Stimulated activated CD8-positive, alpha-beta memory T cell treated with anti-CD3 and anti-CD28 coated beads, Interleukin-2, amount 100 ng/mL, for 1 hour (primary cell): Measurements from ENCODE around the gene AGAP1.

Source experiments
- DNase-seq, 2 donors: peaks; one replicate each; pipeline ENCODE4 v3.0.0-alpha.2; 2020; ENCODE audit warnings: low read depth in 2 of 2

Gene AGAP1

DNA sequence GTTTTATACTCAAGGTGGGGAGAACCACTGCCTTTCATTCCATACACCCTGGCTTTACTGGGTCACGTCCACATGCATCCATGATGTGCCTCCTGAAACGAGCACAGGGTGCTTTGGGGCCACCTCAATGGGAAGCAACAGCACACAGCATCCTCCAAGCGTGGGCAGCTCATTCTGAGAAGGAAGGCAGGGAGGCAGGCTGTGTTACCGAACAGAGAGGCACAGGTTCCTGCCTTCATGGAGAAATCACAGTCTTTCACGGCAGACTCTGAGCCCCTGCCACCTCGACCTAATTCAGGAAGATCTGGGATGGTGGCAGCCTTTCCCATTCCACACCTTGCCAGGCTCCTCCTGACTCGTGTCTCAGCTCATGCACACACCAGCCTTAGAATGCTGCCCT is 544.3 kb downstream of the AGAP1 start:
- no peak for DNase-seq

DNA sequence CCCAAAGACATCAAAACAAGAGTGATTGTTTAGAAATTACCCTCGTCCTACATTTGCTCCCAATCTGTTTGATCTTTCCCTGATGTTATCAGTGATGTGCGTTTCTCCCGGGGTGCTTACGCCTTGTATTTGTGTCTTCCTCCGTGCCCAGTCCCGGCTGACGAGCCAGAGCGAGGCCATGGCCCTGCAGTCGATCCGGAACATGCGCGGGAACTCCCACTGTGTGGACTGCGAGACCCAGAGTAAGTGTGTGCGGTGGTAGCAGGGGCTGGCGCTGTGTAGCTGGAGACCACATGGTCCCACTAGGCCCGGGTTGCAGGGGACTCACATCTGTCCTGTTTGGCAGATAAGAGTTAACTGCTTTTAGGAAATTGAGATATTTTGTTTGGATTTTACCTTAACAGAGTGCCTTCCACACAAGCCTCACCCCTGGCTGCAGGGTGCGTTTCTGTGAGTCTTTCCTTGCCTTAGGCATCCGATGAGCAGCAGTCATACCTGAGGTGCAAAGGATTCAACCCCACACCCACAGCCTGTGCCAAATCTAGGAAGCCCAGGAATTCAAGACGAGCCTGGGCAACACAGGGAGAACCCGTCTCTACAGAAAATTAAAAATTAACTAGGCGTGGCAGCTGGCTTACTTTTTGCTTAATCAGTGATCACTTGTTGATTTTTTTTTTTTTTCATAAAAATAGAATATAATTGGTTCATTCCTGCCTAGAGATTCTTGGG is 546.9 kb downstream of the AGAP1 start:
- DNase-seq: no peak

DNA sequence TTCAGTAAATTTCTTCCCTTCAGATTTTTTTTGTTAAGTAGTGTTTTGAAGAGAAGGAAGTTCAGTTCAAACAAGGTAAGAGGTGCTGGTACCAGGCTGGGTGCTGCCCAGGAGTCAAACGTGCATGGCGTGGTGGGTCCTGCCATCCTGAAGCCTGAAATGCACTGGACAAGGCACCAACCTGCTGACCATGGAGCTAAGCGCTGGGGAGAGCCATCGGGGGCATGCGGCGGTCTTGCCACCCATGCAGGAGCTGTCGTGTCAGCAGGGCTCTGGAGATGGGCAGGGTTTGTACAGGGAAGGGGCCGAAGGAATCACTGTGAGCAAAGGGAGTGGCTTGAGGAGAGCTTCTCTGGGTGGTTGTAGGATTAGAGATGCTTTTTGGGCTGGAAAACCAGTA is 547.8 kb downstream of the AGAP1 start:
- DNase-seq: no peak

DNA sequence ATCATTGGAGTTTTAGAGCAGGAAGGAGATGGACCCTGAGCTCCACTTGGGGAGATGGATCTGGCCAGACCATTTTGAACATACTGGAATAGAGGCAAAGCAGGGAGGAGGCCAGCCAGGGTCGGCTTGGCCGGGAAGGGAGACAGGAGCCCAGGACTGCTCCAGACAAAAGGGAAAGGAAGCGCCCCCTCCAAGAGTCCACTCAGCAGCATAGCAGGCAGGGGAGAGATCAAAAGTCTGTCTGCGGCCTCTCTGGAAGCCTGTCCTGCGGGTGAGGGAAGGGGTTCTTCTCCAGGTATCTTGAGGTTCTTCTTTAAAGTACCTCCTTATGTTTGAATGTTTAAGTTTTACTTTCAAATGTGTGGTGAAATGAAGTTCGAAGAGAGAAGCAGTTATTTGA is 548.2 kb downstream of the AGAP1 start:
- DNase-seq: no peak

DNA sequence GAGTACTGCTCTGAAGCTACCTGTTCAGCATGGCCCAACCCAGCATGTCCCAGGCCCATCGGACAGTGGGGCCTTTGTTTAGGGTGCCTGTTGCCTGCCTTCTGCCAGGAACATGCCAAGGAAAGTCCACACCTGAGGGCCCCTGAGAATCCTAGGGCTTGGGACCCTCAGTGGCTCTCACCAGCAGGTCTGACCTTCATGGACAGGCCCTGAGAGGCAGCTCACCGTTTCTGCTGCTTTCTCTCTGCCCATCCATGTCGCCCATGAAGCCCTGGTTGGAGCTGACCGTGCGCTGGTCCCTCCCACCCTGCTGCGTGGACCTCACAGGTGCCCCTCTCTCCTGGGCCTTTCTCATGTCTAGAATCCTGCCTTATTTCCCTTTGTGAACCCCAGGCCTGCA is 550.3 kb downstream of the AGAP1 start:
- DNase-seq: no peak

DNA sequence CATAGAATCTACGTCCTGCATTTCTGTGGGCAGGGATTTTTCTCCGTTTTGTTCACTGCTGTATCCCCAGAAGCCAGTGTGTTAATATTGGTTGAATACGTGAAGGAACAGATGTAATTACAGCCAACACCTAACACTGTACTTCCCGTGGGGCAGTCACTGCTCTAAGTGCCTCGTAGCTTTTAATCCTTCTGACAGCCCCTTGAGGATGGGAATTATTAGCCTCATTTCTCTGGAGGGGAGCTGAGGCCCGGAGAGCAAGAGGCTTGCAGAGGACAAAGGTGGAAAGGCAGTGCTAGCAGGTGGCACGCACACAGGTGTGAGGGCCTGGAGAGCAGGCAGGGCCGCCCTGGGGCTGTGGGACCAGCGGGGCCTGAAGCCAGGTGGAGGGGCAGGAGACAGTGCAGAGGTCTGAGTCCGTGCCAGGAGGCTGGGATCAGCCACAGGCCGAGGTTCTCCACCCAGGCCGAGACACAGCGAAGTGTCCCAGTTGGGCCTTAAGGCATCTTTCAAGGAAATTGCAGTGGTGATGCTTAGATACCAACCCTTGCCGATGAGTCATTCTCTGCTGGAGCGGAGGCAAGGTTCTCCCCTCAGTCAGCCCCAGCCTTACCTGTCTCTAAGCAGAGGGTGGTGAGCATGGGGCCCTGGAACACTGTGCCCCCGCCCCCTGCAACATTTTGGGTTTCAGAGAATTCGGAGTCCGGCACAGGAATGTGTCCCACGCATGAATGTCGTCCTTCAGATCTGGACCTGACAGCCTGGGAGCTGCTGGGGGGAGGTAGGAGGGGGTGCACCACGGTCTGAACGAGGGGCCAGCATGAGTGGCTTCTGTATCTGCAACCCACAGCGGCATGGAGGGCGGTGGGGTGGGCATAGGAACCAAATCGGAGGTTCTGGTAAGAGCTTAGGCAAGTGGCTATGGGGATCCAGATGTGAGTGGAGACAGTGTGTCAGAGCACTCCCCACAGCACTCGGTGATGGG is 551.7 kb downstream of the AGAP1 start:
- no peak for DNase-seq

DNA sequence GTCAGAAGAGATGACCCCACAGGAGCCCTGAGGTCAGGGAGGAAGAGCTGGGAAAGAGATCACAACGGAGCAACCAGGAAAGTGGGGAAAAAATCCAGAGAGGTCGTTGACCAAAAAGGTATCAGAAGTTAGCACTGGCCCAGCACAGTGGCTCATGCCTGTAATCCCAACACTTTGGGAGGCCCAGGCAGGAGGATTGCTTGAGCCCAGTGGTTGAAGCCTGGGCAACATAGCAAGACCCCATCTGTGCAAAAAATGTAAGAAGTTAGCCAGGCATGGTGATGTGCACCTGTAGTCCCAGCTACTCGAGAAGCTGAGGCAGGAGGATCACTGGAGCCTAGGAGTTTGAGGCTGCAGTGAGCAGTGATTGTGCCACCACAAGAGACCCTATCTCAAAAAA is 552.9 kb downstream of the AGAP1 start:
- DNase-seq: no peak

DNA sequence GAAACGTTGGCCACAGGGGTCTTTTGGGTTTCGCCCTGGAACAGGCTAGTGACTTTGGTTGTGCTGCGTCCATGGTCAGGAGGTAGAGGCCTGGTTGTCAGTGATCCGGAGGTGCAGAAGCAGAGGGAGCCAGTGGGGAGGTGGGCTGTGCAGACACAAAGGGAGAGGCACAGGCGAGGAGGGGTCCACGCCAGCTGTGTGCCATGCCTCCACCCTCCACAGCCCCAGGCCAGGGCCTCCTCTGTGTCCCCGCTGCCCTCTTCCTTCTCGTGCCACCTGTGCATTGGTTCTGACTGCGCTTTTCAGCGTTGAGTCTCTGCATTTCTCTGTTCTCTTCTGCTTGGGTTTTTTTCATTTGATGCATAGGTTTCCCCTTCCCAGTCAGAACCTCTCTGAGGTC is 553.3 kb downstream of the AGAP1 start:
- DNase-seq: no peak

DNA sequence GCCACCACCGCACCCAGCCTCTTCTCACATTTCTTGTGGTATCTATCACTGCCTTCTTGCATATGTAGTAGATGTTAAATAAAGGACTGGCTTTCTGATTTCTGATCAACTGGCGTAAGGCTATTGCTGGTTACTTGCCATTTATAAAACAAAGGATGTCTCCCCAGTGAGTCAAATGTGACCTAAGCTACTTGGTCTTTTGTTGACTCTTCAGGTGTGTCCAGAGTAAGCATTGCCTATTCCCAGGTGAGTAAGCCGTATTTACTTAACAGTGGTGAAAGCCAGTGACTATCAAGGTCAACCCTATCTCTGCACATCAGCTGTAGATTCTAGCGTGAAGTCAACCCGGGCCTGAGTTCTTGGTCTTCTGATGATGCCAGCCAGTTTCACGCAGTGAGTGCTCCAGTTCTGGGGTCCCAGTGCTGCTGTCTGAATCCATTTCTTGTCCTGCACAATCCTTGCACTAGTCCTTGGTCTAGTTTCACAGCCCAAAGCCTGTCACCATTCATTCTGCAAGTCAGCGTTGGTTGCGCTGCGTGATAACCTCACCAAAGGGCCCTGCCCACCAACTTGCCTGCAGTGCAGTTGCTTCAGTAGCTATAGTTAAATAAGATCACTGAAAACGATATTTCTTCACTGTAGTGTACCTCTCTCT is 554.2 kb downstream of the AGAP1 start:
- DNase-seq: no peak

DNA sequence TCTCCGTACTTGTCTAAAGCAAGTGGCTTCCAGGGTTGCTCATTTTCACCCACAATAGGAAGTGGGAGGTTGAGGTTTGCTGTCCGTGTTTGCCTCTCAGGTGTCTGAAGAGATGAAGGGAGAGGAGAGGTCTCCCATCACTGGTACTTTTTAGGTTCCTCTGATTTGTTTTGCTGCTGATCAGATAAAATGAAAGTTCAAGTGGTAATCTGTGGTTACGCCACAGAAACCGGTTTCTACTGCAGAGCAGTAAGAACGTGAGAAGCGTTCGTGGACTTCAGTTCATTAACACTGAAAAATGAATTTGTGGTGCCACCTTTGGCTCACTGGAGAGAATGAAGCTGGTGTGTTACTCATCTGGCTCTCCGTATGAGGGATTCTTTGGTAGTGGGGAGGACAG is 556.1 kb downstream of the AGAP1 start:
- DNase-seq: no peak

DNA sequence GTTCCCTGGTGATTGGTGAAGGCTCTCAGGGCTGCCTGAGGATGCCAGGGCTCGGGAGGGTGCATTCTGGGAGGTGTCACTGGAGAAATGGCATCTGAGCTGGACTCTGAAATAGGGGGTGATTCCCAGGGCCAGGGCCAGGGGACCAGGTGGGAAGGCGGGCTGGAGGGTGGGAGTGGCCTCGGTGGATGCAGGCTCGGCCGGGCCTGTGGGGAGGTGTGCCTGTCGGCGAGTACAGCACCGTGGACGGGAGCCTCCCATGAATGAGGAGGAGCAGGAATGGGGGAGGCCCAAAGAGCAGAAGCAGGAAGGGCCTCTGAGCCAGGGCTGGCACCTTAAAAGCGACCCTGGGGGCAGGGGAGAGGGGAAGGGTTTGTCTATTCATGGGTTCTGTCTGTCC is 557.5 kb downstream of the AGAP1 start:
- DNase-seq: no peak

DNA sequence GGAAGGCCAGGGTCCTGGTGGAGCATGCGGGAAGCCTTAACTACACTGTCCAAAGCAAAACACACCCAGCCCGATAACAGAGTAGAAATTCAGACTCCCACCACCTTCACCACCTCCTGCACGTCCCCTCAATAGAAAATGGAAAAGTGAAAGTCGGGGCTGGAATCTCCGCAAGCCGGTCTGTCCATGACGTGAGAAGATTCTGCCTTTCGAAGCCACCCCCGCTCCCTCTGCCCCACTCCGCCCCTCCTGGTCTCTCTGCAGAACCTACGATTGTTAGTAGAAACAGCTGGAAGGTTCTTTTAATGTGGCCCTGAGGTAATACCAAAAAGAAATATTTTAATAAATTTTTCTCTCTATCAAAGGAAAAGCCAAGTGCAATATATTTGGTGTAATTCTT is 558.0 kb downstream of the AGAP1 start:
- DNase-seq: no peak

DNA sequence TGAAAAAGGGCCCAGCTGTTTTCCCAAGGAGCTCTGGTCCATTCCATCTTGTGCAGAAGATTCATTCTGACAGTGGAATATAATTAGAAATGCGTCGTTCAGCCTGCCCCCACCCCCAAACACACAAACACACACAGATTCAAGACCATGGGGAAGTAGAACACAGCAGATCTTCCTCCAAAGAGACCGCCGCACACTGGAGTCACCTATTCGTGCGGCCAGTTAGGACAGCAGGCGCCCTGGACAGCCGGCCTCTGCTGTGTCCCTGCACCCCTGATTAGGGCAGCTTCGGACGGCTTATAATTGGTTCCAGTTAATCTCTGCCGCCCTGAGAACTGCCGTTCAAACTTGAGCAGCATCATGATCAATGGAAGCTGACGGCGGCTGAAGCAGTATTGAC is 558.4 kb downstream of the AGAP1 start:
- DNase-seq: no peak

DNA sequence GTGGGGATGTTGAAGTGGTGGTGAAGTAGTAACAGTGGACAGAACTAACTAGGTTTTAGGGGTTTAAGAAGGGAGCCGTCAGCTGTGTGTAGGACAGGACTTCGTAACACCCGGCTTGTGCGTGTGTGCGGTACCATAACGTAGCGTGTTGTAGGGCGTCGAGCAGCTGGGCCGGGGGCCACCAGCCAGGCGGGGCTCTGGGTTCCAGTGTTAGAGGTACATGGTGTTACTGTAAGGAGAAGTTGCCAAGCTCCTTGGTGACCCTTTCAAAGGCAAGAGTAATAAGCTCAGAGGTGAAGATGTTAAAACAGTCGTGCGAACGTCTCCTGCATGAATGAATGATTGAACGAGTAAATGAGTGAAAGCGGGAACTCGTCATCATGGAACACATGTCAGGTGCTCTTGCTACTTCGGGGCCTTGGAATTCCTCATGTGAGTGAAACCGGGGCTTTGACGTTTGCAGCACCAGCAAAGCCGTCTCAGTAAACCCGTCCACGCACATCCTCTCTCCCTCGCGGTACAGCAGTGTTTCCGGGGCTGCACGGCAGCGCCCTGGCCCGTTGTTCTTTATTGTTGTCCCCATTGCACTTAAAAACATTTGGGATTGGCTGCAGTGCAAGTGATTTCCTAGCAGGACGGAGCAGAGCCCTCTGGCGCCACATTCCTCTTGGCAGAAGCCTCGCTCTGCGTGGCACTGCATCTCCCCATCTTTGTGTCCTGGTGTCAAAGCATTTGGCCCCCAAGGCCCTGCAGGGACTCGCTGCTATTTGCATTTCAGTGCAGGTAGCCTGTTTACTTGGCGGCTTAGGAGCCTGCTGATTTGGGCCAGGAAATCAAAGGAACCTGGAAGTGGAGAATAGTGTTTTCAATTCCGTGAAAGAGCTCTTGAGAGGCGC is 559.3 kb downstream of the AGAP1 start:
- DNase-seq: no peak

DNA sequence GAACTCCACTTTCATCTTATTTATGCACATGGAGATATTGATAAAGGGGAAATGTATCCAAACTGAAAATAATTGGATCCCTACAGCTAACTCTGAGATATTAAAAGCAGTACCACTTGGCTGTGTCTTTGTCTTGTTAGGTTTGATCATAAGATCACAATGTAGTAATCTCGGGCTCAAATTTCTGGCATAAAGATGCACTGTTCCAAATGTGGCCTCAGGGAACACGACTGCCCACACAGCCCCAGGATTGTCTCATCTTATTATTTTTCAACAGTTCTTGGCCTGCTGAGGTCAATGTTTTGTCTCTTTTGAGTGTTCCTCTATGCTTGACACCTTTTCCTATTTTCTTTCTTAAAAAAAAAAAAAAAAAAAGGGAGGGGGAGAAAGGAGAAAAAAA is 560.3 kb downstream of the AGAP1 start:
- DNase-seq: no peak

DNA sequence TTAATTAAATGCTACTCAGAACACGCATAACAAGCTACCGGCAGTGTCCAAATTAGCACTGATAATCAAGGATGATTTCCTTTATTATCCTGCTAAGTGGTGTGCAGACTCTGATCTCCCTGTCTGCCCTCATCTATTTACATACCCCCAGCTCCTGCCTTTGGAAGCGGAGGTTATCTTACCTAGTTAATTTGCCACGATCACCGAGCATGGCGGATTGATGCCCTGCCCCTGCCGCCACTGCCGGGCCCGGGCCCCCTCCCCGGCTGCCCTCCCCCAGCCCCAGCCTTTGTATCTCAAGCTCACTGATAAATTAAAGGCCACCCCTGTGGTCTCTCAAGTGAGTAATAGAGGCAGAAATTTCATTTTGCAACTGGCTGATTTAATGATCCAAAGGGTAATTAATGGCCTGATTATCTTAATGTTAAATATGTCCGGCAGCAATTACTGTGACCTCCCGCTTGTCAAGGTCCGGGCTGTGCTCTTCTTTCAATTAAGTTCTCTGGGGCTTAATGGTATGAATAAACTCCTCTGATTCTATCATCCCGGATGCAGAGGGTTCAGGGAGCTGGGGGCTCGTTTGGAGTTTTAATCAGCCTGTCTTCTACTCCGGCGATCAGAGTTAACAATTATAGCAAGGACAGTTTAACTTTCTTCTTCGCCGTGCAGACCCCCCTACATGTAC is 560.9 kb downstream of the AGAP1 start:
- DNase-seq: no peak

DNA sequence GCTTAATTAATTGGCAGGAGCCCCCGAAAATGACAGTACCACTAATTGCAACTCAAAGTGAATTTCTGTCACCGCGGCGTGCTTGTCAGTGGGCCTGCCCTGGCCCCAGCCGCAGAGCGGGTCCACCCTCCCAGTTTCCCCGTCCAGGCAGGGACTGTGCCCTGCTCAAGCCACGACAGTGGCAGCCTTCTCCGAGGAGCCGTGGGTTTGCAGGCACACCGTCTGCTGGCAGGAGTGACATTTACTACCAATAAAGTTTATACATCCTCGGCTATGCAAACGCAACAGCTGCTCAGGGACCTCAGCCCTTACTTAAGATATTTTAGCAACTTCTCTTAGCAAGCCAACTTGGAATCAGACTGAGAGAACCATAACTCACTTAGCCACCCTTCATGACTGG is 561.6 kb downstream of the AGAP1 start:
- no peak for DNase-seq

DNA sequence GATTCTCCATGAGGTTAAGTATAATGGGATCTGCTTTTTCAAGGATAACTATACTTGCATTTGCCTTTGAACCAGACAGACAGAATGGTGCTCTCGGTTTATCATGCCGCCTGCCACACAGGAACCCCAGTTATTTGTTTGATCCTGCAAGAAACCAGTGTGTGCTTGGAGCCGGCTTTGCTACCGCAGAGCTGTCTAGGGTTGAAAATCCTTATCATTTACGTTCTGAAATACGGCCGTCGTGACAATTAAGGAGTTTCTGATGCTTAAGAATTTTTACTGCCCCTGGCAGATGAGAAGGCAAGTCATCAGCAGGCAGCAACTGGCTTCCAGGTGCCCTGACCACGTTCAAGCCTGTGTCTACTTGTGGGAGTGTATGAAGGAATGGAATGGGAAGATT is 562.3 kb downstream of the AGAP1 start:
- no peak for DNase-seq

DNA sequence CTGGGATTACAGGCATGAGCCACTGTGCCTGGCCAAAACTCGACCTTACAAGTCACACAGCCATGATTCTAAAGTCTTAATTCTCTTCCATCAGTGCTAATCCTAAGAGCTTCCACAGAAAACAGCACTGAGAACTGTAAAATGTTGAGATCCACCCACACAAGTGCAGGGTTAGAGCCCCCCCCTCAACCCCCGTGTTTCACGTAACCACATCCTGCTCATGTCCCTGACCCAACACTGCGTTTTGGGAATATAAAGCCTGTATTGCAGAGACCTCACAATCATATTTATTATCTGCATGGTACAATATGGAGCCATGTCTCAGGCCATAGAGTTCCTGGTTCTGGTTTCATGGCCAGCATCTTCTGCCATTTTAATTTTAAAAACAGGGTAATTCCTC is 563.5 kb downstream of the AGAP1 start:
- DNase-seq: no peak

DNA sequence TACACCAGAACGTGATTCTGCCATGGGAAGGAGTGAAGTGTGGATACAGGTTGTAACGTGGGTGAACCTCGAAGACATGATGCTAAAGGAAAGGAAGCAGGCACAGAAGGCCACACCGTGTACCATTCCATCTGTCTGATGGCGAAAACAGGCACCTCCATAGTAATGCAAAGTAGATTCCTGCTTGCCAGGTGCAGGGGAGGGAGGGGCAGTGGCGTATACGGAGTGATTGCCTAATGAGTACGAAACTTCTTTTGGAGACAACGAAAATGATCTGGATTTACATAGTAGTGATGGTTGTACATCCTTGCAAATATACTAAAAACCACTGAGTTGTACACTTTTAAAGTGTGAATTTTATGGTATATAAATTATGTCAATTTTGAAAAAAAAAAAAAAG is 567.7 kb downstream of the AGAP1 start:
- DNase-seq: no peak

DNA sequence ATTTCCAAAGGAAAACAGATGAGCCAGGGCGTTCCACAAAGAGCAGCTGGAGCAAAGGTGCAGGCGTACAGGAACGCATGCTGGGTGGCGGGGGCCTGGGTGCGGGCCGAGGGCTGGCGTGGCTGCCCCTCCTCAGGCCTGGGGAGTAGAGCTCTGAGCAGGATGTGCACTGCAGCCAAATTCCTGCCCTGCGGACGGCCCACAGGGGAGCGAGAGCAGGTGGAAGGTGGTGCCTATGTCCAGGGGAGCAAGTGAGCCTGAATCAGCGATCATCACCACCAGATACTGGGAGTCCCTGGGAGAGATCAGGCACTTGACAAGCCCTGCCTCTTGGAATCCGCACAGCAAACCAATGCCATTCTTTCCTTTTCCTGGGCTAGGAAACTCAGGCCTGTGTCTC is 568.1 kb downstream of the AGAP1 start:
- no peak for DNase-seq
